Subcutaneous abdominal adipose tissue (tissue), 5 donors: Measurements from ENCODE around the gene ABCD3.
"Not testable (repeated sequence)": the region's sequence is repeated elsewhere in the genome, so short reads cannot be mapped to it uniquely, and the experiment has no call there.

Source experiments
- H3K27ac ChIP-seq: one replicate; pipeline ENCODE4 v1.7.0; 2013; ENCODE audit warnings: low read depth, mild to moderate bottlenecking, inconsistent platforms, low read length, moderate library complexity
- H3K27me3 ChIP-seq, 5 donors: one replicate each; pipeline ENCODE4 v1.7.0; 2013; ENCODE audit warnings: low read length in 5 of 5, inconsistent platforms in 1 of 5; ENCODE audit not compliant: control insufficient read depth in 5 of 5, insufficient read depth in 4 of 5
- H3K36me3 ChIP-seq, 5 donors: one replicate each; pipeline ENCODE4 v1.7.0; 2013; ENCODE audit warnings: low read length in 5 of 5; ENCODE audit not compliant: control insufficient read depth in 5 of 5, insufficient read depth in 5 of 5
- H3K4me1 ChIP-seq, 5 donors: one replicate each; pipeline ENCODE4 v1.7.0; 2013; ENCODE audit warnings: low read length in 5 of 5, mild to moderate bottlenecking in 3 of 5, moderate library complexity in 1 of 5; ENCODE audit not compliant: control insufficient read depth in 5 of 5, insufficient read depth in 5 of 5
- H3K4me3 ChIP-seq, 5 donors: one replicate each; pipeline ENCODE4 v1.7.0; 2013; ENCODE audit warnings: low read length in 5 of 5, low read depth in 1 of 5
- H3K9ac ChIP-seq, 5 donors: one replicate each; pipeline ENCODE4 v1.7.0; 2013; ENCODE audit warnings: low read length in 5 of 5, mild to moderate bottlenecking in 4 of 5, moderate library complexity in 3 of 5
- H3K9me3 ChIP-seq, 5 donors: one replicate each; pipeline ENCODE4 v1.7.0; 2013; ENCODE audit warnings: low read length in 5 of 5; ENCODE audit not compliant: control insufficient read depth in 5 of 5
- donor health status: healthy.
- donor health status: healthy.
- donor health status: healthy.
- donor health status: healthy.
- donor health status: healthy.

Gene ABCD3

DNA sequence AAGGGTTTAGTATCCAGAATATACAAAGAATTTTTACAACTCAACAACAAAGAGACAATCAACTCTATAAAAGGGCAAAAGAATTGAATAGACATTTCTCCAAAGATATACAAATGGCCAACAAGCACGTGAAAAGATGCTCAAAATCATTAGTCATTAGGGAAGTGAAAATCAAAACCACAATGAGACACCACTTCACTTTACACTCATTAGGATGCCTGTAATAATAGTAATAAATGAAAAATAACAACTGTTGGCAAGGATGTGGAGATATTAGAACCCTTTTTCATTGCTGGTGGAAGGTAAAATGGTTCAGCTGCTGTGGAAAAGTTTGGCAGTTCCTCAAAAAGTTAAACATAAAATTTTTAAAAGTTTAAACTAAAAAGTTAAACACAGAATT is 7.0 kb upstream of the ABCD3 start:
- H3K27me3 ChIP-seq: no peaks in the 10 kb centered on the region
- no peak overlapping the region for H3K27ac ChIP-seq
- H3K9me3 ChIP-seq: no peaks in the 10 kb centered on the region
- no peaks in the 10 kb centered on the region for H3K4me1 ChIP-seq
- H3K4me3 ChIP-seq: no peak overlapping the region
- no peak overlapping the region for H3K9ac ChIP-seq
- no peaks in the 10 kb centered on the region for H3K36me3 ChIP-seq

DNA sequence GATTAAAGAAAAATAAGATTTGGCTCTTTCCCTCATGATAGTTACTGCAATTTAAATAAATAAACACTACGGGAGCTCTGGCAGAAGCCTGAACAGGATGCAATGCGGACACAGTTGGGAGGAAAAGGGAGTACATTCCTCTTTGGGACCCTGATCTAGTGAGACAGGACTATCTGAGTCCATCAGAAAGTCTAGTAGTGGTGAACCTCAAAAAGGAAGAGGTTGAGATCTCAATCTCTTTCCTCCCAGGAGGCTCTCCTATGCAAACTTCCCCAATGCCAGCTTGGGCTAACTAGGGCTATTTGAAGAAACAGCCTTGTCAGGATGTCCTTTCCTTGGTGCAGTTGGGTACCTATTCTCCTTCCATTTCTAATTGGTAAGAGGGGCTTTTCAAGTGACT is 4.9 kb upstream of the ABCD3 start:
- Histone ChIP-seq H3K27ac (no peak overlapping the region), H3K4me3 (no peak overlapping the region), H3K9ac (no peak overlapping the region), H3K36me3 (no peaks in the 10 kb centered on the region), H3K27me3 (no peaks in the 10 kb centered on the region), H3K4me1 (peaks cover 0 to 9% (median 7%) of the 10 kb centered on the region in 5 donors), H3K9me3 (no peaks in the 10 kb centered on the region)

- peak overlapping the region; percentile 62 to 93 (median 86) for H3K4me3 ChIP-seq
- H3K4me1 ChIP-seq: peaks cover 0 to 29% (median 18%) of the 10 kb centered on the region in 5 donors
- no peaks in the 10 kb centered on the region for H3K27me3 ChIP-seq
- H3K27ac ChIP-seq: peak overlapping the region; percentile 68
- no peaks in the 10 kb centered on the region for H3K36me3 ChIP-seq
- peak overlapping the region; percentile 16 to 89 (median 83) for H3K9ac ChIP-seq
- no peaks in the 10 kb centered on the region for H3K9me3 ChIP-seq
Measured at GRCh38 chr1:94416901-94417727, 1.1 kb upstream of the ABCD3 start.

DNA sequence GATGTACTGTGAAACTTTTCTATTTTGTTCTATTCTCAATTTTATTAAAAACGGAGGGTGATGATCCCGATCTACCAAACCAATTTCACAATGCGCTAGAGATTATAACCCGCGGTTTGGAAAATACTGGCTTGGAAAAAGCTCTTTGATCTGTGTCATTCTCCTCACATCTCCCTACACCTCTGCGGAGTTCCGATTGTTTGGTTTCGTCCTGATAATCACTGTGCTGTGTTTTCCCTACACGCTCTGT is 536 bp upstream of the ABCD3 start:
- Histone ChIP-seq H3K4me3 (peak overlapping the region; percentile 62 to 93 (median 86)), H3K9ac (peak overlapping the region; percentile 16 to 89 (median 83)), H3K9me3 (no peaks in the 10 kb centered on the region), H3K27ac (peak overlapping the region; percentile 68), H3K4me1 (peaks cover 0 to 29% (median 18%) of the 10 kb centered on the region in 5 donors), H3K36me3 (no peaks in the 10 kb centered on the region), H3K27me3 (no peaks in the 10 kb centered on the region)

GRCh38 chr1:94418664-94419655 is 771 bp downstream of the ABCD3 start:
- H3K9me3 ChIP-seq: no peaks in the 10 kb centered on the region
- peak overlapping the region; percentile 51 to 92 (median 80) for H3K9ac ChIP-seq
- peak overlapping the region; percentile 74 for H3K27ac ChIP-seq
- no peaks in the 10 kb centered on the region for H3K27me3 ChIP-seq
- no peaks in the 10 kb centered on the region for H3K36me3 ChIP-seq
- peak overlapping the region; percentile 82 to 95 (median 90) for H3K4me3 ChIP-seq
- peaks cover 0 to 33% (median 18%) of the 10 kb centered on the region in 5 donors for H3K4me1 ChIP-seq

GRCh38 chr1:94422115-94422820 is 4.1 kb downstream of the ABCD3 start:
- H3K36me3 ChIP-seq: no peaks in the 10 kb centered on the region
- H3K4me1 ChIP-seq: peaks cover 0 to 34% (median 19%) of the 10 kb centered on the region in 5 donors

DNA sequence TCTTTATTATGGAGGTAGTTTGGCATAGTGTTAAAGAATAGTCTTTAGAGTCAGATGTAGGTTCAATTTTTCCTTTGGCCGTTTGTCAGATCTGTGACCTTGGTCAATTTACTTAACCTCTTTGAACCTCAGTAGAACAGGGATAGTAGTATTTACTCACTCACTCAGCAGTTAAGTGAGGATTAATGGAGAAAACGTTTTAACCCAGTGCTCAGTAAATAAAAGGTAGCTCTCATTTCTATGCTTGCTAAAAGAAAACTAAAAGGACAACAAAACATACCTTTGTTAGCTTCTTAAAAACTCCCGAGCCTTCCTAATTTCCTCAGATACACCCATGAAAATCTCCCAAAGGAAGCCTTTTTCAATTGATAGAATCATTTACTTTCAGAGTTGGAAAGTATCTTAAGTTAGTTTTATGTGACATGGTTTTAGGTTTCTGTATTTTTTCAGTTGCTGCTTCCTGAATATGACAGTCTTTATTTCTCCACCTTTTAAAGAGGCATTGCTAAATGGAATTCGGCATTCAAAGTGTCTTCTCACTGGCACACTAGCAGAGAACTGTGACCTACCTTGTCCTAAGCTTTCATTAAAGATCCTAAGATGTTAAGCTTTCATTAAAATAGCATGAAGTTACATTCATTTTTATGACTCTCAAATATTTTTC is 7.8 kb downstream of the ABCD3 start:
- Histone ChIP-seq H3K36me3 (no peaks in the 10 kb centered on the region), H3K4me3 (no peak overlapping the region), H3K4me1 (peaks cover 0 to 17% (median 6%) of the 10 kb centered on the region in 5 donors), H3K9ac (no peak overlapping the region), H3K9me3 (no peaks in the 10 kb centered on the region), H3K27ac (no peak overlapping the region), H3K27me3 (no peaks in the 10 kb centered on the region)

More at GRCh38 chr1:94422115-94422820, 4.1 kb downstream of the ABCD3 start:
- H3K9me3 ChIP-seq: no peaks in the 10 kb centered on the region
- no peak overlapping the region for H3K4me3 ChIP-seq
- no peak overlapping the region for H3K9ac ChIP-seq
- H3K27me3 ChIP-seq: no peaks in the 10 kb centered on the region
- no peak overlapping the region for H3K27ac ChIP-seq

GRCh38 chr1:94426485-94426870 is 8.3 kb downstream of the ABCD3 start:
- H3K36me3 ChIP-seq, H3K9ac ChIP-seq, H3K9me3 ChIP-seq, H3K27ac ChIP-seq, H3K4me3 ChIP-seq, H3K27me3 ChIP-seq: not testable (repeated sequence)
- H3K4me1 ChIP-seq: peaks cover 0 to 14% (median 6%) of the 10 kb centered on the region in 5 donors

DNA sequence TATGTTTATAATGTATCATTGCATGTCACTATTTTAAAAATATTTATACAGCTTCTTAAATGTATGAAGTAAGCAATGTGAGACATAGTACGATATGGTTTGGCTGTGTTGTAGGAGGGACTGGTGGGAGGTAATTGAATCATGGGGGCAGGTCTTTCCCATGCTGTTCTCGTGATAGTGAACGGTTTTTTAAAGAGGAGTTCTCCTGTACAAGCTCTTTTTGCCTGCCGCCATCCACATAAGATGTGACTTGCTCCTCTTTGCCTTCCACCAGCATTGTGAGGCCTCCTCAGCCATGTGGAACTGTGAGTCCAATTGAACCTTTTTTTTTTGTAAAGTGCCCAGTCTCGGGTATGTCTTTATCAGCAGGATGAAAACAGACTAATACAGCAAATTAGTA is 10.3 kb downstream of the ABCD3 start:
- Histone ChIP-seq H3K9ac (no peak overlapping the region), H3K4me1 (peaks cover 0 to 13% (median 6%) of the 10 kb centered on the region in 5 donors), H3K4me3 (no peak overlapping the region), H3K27ac (no peak overlapping the region), H3K27me3 (no peaks in the 10 kb centered on the region), H3K9me3 (no peaks in the 10 kb centered on the region), H3K36me3 (no peaks in the 10 kb centered on the region)
